SKM-1 (cell line): Measurements from ENCODE around the gene LINGO1.
A peak's percentile ranks its signal among the peaks of the same experiment; 100 is the strongest.

ENCODE experiments used
- DNase-seq: peaks from one replicate; lab custom pipeline; 2025; ENCODE audit not compliant: unreplicated experiment; lab: John Stamatoyannopoulos, UW

LINGO1 gene, protein sequence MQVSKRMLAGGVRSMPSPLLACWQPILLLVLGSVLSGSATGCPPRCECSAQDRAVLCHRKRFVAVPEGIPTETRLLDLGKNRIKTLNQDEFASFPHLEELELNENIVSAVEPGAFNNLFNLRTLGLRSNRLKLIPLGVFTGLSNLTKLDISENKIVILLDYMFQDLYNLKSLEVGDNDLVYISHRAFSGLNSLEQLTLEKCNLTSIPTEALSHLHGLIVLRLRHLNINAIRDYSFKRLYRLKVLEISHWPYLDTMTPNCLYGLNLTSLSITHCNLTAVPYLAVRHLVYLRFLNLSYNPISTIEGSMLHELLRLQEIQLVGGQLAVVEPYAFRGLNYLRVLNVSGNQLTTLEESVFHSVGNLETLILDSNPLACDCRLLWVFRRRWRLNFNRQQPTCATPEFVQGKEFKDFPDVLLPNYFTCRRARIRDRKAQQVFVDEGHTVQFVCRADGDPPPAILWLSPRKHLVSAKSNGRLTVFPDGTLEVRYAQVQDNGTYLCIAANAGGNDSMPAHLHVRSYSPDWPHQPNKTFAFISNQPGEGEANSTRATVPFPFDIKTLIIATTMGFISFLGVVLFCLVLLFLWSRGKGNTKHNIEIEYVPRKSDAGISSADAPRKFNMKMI

GRCh38 chr15:77632534-77633133, at the start of gene LINGO1:
TSS of gene LINGO1 (minus strand) at chr15:77632912. CDS start at chr15:77632315, 597 bp downstream.
- no peak for DNase-seq

- no peak for DNase-seq
Measured at GRCh38 chr15:77681362-77681761, 48.6 kb upstream of the LINGO1 start.

DNA sequence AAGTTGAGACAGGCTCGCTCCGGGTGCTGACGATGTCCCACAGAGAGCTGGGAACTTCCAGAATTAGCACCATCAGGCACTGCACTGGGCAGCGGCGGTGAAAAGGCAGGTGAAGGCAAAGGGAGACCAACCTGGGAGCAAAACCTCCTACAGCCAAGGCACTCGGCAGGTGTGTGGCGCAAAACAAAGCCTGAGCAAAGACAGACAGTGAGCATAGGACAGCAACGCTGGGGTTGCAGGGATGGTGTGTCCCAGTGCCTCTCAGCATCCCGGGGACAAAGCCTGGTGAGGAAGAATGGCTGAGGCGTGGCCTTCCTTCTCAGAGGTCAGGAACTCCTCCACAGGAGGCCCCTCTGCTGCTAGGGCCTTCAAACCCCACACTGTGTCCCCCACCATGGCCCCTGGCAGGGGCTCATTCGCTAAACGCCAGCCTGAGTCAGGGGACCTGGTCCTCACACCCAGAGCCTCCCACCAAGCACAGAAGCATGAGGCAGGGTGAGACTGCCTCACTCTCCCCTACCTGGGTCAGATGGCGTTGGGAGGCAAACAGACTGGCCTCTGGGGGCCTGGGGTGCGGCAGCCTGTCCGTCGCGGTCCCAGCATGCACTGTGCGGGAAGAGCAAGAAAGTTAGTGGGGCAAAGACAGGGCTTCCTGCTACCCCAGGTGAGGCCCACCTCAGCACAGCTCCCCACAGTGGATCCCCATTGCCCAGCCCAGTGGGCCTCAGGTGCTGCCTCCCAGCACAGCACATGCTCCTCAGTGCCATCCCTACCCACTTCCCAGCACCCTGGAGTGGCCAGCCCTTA, 44.1 kb upstream of the LINGO1 start:
- DNase-seq = no peak

- DNase-seq = no peak
Measured at GRCh38 chr15:77675806-77676415, 43.2 kb upstream of the LINGO1 start.

DNA sequence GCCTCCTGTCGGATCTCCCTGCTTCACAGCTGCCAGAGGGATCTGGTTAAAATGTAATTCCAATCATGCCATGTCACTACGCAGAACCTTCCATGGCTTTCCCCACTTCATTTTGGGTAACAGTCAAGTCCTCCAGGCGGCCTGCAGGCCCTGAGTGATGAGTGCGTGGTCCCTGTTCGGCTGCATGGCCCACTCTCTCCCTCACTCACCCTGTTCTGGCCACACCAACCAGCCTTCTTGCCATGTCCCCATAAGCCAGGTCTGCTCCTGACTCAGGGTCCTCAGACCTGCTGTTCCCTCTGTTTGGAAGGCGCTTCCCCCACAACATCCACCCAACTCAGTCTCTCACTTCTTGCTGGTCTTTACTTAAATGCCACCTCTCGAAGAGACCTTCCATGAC, 41.6 kb upstream of the LINGO1 start:
- DNase-seq = no peak

- no peak for DNase-seq
Measured at GRCh38 chr15:77673866-77674265, 41.2 kb upstream of the LINGO1 start.

DNA sequence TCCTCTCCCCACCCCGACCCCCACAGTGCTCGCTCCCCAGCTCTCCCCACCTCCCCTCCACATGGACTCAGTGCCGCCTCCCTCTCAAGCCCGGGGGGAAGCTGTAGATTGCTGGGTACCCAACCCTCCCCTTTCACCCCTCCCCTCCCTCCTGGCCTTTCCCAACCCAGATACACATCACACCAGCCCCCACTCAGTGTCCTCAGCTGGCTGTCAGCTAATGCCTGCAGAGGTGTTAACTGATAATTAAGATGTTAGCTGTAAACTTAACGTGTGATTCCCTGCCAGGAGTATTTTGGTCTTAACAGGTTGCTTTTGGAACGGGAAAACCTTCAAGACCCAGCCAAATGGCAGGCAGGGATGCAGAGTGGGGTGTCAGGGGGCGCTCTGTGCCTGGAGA, 39.4 kb upstream of the LINGO1 start:
- no peak for DNase-seq

DNA sequence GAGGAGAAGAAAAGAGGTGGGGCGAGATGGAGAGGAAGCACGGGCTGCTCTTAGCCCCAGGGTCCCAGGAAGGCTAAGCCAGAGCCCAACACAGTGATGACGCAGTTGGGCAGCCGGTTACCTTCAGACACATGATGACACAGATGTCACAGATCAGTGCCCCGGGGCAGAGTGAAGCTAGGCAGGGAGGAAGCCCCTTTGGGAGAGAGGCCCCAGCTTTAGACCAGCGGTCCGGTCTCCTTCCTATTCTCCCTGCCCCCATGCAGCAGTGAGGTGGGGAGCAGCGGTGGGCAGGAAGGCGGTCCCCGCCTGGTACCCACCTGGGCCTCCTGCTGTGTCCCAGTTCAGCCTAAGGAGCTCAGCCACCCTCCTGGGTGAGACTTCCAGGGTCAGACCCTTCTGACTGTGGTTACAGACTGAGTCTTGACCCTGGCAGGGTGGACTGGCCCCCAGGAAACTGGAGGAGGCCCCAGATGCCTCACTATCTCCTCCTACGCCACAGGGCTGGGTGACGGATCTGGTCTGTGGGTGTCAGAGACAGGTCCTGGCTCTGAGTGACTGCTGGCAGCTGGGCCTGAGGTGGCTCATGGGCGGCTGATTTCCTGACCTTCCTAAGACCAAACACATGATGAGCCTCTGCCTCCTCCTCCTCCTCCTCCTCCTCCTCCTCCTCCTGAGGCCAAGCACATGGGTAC, 38.8 kb upstream of the LINGO1 start:
- no peak for DNase-seq

DNA sequence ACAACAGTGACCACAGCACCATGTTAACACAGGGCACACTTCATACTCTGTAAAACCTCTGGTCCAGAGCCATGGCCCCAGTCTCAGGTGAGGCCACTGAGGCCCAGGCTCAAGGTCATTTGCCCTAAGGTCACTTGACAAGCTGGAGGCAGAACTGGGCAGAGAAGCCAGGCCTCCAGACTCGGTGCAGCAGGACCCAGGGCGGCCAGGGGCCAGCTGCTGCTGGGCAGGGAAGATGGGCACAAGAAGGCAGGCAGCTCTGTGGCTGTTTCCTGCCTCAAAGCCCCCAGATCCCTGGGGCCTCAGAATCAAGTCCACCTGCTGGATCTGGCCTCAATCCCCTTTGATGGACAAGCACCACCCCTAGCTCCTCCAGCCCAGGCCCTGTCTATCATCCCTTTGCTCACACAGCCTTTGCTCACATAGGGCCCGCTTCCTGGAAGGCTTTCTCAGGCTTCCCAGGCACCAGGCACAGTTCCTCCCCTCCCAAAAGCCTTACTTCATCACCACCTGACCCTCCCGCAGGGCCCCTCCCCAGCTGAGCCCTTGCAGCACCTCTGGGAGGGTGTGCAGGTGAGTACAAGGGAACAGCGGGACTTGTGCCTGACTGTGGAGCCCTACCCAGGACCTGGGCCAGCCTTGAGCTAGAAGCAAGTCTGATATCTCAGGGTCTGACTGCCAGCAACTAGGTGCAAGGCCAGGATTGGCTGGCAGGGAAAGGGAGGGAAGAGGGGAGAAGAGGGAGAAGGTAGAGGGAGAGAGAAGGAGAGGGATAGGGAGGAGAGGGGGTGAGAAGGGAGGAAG, 38.0 kb upstream of the LINGO1 start:
- DNase-seq = no peak

- no peak for DNase-seq
Measured at GRCh38 chr15:77669896-77670295, 37.2 kb upstream of the LINGO1 start.

DNA sequence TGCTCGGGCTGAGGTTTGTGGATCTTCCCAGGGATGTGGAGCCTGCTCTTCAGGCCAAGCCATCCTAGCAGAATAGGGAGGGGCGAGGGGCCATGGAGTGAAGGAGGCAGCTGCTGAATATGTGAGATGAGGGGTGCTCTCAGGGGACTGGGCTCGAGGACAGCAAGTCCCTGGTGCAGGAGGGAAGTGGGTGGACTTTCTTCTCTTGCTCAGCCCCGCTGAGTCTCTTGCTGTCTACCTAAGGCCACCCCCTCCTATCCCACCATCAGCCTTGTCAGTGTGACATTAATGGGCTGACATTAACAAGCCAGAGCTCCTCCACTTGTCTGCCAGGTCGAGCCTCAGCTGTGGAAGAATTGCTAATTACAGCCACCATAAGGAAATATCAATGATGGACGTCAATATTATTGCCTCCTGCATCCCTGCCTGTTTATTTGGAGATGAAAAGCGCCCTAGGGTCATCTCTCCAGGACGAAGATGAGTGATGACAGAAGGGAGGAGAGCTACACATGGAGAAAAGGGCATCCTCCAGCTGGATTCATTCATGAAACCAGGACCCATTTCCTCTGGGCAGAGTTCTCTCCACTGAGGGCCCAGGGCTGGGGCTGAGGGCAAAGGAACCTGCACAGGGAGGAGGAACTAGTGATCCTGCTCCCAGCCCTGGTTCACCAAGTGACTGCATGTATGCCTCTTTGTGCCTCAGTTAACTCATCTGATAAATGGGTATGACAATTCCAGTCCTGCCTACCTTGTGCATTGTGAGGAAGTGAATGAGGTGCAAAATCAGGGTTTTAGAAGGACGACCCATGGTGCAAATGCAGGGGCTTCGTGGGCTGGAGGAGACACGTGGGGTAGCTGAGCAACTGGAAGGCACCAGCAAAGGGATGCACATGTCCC, 34.9 kb upstream of the LINGO1 start:
- no peak for DNase-seq

- no peak for DNase-seq
Measured at GRCh38 chr15:77666296-77666660, 33.6 kb upstream of the LINGO1 start.

GRCh38 chr15:77665530-77666295, 33.0 kb upstream of the LINGO1 start:
- DNase-seq = no peak

DNA sequence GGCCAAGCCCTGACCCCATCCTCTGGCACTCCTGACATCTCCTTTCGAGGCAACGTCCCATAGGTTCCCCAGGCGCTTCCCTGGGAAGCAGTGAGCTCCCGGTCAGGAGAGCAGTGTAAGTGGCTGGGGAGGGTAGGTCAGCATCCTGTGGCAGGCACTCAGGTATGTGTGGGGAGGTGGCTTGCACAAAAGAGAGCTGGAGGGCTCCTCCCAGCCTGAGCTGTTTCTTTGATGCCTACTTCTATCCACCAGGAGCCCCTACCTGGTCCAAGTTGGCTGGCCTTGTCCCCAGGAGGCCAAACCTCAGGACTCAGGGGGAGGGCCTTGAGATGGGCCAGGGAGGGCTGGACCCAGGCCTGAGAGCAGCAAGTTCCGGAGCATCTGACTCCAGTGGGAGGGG, 31.7 kb upstream of the LINGO1 start:
- DNase-seq = no peak

GRCh38 chr15:77663256-77663655, 30.5 kb upstream of the LINGO1 start:
- no peak for DNase-seq

DNA sequence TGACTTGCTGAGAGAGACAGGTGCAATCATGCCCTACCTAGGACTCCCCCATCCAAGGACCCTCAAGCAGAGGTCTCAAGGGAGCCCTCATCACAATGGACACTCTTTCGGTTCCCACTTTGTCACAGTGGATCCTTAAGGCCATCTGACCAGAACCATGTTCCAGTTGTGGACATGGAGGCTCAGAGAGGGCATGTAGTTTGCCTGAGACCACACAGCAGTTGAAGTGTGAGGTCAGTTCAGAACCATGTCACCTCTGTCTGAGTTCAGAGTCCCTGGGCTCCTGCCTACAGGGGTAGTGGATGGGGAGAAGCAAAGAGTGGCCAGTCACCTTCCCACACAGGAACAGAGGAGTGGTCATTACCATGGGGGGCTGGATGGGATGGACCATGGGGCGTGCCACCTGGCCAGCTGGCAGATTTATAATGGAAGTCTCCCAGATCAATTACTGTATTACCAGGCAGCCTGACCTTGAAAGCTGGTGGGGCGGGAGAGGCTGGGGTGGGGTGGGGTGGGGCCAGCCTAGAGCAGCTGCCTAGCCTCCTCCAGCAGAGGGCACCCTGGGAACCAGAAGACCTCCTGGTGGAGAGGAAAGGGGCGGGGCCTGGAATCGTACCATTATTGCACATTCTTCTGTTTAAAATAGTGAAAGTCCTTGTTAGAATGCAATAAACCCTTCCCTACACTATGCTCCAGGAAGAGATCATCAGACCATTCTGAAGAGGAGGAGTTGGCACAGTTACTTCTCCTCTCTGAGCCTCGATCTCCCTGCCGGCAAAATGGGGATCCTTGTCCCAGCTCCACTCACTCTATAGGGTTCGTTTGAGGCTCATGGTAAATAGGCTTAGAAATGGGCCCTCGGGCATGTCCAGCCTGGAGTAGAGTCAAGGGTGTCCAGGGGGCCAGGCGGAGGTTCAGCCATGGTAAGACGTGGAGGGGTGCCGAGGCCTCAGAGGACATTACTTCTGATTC, 26.9 kb upstream of the LINGO1 start:
- DNase-seq = peak; percentile 17

DNA sequence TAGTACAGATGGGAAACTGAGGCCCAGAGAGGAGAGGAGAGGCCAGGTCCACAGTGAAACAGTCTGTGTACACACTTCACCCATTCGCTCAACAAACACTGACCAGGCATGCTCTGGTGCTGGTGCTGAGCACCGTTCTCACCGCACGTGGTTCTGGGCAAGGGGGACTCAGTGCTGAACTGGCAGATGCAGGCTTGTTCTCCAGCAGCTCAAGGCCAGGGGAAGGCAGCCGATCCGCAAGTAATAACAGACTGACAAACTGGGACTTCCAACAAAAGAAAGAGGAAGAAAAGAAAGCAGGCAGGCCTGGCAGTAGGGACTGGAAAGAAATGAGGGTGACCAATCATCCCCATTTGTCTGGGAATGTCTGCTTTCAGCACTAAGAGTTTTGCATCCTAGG, 25.6 kb upstream of the LINGO1 start:
- no peak for DNase-seq
